Renal pelvis (tissue), 4 donors: ENCODE data around the gene BCAS3. TPM values are rescaled to one million over a fixed set of nuclear protein-coding genes. Genes with fewer than 3 reads are reported as not detected.
"Not testable (repeated sequence)": the region's sequence is repeated elsewhere in the genome, so short reads cannot be mapped to it uniquely, and the experiment has no call there.

Experiments used
- DNase-seq: peaks from one replicate; pipeline ENCODE4 v3.0.0-alpha.2; 2013
- polyA plus RNA-seq, 3 donors: library from polyadenylated mRNA; unstranded; fragments of 120-200 nt; gene quantifications; one replicate each; pipeline ENCODE4 v1.2.1, GENCODE V29; 2013; ENCODE audit not compliant: insufficient read length in 3 of 3

BCAS3 gene
- polyA plus RNA-seq, 3 donors: 30.1 to 34.5 (median 32.6) TPM

DNA sequence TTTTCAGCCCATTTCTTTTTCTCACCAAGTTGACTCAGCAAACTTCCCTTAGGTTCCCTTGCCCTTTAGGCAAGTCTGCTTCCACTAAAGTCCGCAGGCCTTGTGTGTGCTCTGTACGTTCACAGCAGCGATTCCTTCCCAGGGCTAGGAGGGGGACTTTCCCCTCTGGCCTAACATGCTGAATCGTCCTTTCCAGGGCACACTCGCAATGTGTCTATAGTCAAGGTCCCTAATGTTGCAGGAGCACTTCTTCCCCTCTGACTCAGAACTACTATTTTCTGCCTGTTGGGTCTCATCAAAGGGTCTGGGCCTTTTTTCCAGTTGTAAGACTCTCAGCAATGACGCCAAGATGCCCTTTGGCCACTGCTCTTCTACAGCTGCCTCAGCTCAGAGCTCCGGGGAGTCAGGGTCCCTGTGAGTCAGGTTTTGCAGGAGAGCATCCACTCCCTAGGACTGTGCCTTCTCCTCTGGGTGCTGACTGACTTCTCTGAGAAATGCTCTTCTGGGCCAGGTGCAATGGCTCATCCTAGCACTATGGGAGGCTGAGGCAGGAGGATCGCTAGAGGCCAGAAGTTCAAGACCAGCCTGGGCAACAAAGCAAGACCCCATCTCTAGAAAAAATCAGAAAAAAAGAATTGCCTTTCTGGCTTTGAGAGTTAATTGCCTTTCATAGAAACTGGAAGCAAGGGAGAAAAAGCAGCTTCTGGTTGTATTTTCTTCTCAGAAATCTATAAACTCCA lies 657.6 kb downstream of the BCAS3 start:
- DNase-seq: no peak

DNA sequence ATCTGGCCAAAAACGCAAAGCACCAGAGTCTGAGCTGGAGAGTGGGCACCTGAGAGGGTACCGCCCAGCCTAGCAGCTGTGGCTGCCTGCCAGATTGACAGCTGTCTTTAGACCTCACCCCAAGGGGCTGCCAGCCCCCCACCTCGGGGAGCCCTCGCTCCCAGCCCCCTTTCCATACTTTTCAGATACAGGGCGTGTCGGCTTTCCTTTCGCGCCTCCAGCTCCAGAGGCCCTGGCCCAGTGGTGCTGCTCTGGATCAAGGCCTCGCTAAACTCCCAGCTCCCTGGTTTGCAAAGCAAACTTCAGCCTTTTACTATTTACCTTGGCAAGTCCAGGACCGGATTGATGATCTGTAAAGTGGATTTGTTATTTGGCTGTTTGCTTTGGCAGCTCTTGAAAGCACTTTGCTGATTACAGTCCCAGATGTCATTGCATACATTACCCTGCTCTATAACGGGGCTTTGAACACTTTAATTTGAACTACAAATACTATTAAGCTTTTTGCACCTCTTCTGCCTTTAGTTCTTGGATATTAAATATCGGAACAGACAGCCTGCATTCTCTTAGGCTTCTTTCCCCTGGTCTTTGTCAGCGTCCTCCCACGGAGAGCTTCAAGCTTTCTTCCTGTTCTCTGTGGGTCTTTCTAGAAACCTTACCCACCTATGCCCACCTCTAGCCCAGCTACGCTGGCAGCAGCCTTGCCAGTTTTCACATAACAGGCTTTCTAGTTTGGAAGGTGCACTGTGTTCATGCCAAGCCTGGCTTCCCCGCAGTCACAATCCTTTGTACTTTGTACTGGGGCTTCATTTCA lies 658.4 kb downstream of the BCAS3 start:
- no peak for DNase-seq

DNA sequence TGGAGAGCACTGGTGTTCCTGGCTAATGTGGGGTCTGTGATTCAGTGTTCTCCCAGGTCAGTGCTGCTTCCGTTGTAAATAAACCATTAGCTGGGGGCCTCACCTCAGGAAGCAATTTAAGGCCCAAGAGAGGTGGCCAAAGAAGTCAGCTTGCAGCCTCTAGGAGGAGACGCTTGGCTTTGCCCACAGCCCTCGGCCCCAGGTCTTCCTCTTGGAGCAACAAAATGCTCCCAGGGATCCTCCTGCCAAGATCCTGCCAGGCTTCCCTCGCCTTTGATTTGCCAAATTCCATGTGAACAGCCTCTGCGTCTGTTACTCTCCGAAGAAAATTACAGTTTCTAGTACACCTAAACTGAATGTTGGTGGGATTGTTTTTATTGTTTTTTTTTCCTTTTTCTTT lies 659.6 kb downstream of the BCAS3 start:
- no peak for DNase-seq

DNA sequence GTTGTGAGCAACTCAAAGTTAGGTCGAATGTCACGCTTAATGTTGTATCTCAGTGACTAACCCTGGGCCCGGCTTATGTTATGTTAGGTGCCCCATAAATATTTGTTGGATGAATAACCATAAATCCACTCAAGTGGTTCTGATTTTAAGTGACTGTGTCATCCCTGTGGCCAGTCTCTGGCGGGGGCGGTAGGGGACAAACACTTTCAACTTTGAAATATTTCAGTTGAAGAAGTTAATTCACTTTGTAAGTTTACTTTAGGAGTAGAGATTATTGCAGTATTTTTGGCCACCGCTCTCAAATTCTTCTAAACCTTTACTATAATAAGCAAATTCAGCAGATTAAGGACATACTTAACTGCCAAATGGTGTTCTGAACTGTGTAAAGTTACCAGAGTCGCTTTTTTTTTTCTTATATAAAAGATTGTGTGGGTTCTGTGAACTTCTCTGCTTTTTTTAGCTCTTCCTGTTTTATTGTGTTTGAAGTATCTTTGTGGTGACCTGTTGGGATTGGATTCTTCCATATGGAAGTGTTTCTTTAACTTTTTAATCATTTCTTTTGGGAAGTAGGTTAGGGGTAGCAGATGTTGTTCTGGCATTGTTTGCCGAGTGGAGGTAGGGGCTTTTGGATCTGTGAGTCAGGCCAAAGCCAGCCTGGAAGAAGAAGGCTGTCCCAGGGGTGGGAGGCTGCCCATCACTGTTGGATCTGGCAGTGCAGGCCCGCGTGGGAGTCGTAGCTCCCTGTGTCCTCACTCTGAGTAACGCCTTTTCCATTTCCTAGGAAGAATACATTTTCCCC lies 660.5 kb downstream of the BCAS3 start:
- DNase-seq: no peak

DNA sequence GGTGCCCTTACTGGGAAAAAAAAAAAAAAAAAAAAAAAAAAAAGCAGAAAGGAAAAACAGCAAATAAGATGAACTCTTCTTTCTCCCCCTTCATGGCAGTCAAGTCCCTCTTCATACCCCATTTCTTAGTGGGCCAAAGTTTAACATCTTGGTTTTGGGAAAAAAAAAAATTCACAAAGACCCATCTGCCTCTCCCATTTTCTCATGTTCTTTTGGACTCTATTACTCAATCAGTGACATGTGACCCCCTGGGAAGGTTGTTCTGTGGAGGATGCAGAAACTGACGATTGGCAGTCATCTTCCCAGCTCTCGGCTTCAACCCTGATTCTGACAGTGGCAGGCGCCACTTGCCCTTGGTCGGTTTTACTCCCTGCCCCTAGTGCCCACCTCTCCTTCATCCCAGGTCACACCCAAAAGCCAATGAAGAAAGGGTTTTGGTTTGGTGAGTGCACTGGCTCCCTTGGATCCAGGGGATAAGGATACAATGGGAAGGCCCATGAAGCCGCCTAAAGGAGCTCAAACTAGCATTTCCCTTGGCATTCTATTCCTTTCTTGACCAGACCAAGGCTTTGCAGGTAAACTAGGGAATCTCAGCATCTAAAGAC lies 661.3 kb downstream of the BCAS3 start:
- no peak for DNase-seq

DNA sequence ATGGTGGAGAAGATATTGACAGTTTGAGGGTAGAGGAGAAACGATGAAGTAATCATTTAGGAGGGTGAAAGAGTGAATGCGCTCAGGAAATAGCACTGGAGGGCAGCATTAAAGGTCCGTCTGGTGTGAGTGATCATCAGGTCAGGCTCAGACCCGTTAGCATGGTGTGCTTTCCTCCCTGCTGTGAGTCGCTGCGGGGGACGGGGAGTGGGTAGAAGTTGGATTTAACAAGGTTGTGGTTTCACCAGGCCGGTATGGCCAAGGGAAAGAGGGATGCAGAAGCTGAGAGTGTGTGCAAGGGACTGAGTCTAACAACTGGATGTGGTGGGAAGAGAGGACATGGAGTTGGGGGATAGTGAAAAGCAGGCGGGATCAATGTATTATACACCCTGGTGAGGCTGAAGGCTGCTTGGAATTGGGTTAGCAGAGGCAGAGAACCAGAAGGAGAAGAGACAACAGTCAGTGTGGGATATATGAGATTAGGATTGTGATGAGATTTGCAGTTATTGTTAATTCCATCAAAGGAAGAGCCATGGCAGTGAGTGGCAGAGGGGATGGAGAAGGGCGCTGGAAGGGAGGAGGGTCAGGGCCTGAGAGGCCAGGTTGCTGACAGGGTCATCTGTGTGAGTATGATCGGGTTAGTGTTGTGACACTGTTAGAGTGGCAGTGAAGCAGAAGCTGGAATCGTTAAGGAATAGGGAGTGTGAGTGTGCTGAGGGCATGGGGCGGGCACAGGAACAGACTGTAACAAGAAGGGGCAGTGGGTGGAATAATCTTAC lies 663.0 kb downstream of the BCAS3 start:
- no peak for DNase-seq

DNA sequence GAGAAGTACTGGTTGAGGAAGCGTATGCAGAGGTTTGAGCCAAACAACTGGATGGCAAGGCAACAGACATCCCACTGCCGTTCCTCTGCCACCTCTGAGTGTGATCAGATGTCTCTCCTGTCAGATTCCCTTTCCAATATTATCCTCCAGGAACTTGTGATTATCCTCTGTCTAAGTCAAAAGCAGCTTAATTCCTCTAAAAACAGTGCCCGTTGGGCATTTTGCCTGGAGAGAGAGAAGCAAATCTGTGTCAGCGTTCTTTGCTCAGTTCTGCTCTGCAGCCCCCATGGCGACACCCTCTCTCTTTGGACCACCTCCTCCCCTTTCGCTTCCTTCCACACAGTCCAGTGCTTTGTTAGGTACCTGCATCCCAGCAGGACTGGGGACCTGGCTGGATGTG lies 665.9 kb downstream of the BCAS3 start:
- DNase-seq: no peak

DNA sequence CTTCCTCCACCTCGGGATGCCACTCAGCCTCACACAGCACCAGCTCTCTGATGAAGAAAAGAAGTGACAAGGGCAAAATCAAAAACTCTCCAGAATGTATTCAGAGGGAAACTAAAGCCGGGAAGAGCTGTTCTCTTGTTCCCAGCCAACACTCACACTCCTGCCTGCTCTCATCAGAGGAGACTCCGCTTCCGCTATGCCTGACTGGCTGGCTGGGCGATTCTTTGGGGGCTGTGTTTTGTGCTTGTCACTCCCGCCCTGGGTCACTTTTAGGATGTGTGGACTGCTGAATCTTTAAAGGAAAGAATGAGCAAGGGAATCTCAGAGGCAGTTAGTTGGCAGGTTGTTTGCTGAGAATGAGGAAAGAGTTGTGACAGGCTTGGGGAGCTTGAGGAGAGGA lies 667.4 kb downstream of the BCAS3 start:
- DNase-seq: no peak

DNA sequence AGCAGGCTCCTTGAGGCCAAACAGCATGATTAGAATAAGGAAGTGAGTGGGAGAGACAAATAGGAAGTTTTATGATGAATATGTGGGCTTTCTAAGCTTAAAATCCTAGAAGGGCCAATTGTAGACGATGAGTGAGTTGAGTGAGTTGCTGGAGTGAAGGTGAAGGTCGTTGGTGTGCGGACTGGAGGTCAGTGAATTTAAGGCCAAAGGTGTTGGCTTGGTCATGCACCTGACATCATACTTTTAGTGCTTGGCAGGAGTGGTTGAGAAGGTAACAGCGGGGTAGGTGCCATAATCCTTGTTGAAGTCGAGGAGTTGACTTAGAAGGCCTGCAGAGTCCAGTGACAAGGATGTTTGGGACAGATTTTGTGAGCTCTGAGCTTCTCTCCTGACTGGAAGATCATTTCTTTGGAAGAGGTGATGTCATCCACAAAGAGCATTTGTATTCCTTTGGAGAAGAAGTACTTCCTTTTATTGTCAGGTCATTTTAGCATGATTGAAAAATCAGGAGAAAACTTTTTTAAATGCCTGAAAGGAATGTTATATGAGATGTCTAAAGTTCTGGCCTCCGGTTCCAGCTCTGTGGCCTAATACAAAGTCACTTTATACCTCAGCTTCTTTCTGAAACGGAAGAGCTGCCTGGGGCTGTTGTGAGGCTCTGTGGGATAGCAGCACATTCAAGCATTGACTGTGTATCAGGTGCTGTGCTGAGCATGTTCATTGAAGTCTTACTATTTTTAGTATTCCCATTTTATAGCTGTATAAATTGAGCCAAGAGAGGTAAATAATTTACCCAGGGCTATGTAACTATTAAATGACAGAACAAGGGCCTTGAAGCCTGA lies 668.4 kb downstream of the BCAS3 start:
- no peak for DNase-seq

DNA sequence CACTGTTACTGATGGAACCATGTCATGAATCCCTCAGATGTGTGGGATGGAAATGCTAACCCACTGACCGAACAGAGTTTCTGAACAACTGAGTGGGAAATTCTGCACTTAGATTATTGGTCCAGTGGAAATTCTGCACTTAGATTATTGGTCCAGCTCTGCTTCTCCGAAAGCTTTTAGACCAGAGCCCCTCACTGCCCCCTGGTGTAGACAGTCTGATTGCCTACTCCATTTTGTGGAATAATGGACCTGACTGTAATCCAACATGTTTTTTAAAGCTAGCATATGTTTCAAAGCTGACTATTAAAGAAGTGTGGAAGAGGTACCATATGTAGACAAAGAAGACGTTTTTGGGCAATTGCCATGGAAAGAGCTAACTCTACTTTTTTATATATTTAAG lies 671.7 kb downstream of the BCAS3 start:
- DNase-seq: no peak

DNA sequence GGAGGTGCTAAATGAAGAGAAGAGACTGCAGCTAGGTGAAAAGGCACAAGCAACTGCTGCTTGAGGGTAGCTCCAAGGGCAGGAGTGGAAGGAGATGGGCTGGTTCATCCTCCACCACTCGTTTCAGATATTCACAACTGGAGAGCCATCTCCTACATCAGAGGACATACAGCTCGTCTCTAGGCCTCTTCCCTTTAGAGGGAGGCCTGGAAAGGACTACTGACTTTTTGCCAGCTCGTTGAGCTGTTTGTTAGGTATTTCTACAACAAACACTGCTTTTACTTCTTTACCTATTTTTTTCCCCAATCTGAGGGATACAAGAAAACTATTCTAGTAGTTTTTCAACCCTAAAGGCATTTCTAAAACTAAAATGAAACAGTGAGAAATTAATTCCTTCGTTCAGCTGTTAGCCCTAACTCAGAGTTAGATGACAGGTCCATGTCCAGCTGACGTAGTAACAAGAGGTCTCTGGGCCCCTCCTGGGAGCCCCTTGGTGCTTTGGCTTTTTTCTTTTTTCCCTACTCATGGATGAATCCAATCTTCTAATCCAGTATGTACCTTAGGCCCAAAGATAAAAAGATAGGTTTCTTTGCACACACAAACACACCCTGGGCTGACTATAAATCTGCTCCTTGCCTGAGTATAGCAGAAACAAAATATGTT lies 674.2 kb downstream of the BCAS3 start:
- DNase-seq: no peak

DNA sequence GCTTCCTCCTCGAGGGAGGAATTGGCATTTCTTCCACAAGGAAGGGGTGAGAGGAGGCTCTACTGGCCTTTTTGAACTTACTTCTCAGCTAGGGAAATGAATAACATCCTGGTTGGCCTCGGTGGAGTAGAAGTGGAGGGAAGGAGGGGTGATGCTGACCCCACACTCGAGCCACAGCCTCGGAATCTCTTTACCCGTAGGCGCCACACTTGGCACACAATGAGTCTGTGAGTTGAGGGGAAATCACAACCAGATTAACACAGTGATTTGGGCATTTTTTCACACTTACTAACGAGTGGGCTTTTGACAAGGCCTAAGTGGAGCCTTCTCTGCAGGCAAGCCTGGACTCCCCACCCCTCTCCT lies 674.7 kb downstream of the BCAS3 start:
- DNase-seq: no peak

DNA sequence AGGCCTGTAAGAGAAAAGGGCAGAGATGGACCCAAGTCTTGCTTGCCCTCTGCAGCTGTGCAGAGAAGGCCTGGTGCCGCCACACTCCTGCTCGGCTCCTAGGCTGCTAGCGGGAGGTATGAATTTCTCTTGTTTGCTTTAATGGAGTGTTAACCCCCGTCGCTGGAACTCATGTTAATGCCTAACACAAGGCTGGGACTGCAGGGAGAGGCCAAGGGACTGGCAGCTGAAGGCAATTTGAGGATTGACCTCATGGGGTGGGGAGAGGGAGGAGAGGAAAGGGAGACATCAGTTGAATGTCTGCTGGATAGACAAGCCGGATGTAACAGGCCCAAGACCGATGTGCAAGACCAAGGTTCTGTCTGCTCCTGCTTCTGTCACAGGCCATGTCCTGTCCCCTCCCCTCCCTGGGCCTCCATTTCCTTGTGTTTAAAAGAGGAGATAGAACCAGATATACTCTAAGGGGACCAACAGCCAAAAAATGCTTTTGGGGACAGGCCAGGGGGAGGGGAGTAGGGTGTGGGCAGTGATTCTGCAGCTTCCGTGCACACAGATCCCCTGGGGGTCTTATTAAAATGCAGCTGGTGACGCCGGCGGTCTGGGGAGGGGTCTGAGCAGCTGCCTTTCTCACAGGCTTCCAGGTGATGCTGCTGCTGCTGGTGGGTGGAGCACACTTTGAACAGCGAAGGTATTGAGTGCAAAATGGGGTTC lies 675.3 kb downstream of the BCAS3 start:
- no peak for DNase-seq

DNA sequence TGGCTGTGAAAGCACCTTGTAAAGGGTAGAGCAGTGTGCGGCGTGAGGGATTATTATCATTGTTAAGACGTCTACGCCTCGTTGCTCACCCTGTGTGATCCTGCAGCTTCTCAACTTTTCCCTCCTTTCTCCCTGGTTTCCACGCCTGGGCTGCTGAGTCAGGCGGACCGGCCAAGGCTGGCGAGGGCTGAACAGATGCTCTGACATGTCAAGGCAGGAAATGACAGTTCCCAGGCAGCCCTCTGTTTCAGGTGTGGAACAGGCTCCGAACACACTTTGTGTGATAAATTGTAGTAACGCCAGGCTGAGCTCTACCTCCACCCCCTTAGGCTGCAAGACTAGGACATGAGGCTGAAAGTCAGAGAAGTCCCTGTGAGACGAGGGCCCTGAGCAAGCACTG lies 676.0 kb downstream of the BCAS3 start:
- DNase-seq: no peak

DNA sequence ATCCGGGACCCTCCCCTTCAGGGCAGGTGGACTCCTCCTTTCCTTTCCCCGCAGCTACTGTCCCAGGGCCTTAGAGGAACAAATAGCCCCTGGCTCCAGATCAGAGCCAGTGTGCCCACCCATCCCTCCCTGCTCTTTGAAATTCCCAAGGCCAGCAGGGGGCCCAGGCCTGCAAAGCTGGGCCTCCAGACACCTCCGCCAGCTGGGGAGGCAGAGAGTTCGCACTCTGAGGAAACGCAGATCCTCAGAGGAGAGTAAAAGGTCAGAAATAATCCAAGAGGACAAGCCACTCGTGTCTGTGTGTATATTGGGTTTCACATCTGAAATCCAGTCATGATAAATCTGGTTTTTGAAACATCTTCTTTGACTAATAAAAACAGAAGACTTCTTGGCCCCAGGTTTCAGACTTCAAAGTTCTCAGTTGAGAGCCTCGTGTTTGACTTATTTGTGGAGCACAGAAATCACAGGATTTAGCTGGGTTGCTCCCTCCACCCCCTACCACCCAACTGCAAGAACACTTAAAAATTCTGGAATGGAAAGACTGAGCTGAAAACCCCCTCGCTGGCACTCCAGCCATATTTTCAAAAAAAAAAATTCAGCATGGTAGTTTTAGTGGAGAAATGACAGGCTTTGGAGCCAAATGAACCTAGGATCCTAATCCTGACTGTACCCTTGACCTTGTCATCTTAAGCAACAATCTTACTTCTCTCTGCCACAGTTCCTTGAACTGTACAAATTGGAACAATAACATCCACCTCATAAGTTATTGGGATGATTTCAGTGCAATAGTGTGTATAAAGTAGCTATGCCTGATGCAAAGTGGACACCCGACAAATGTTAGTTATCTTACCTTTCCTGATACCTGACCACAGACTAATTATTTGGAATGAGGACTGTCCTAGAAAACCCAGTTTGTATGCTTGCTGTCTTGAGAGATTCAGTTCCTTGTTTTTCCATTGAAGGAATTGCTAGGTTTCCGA lies 677.5 kb downstream of the BCAS3 start:
- DNase-seq: no peak

DNA sequence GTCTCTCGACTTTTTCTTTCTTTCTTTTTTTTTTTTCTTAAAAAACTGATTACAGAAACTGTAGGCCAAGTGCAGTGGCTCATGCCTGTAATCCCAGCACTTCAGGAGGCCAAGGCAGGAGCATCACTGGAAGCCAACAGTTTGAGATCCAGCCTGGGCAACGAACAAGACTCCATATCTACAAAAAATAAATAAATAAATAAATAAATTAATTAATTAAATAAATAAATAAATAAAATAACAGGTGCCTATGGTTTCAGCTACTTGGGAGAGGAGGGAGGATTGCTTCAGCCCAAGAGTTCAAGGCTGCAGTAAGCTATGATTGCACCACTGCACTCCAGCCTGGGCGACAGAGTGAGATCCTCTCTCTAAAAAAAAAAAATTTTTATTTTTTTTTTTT lies 679.4 kb downstream of the BCAS3 start:
- not testable (repeated sequence) for DNase-seq

DNA sequence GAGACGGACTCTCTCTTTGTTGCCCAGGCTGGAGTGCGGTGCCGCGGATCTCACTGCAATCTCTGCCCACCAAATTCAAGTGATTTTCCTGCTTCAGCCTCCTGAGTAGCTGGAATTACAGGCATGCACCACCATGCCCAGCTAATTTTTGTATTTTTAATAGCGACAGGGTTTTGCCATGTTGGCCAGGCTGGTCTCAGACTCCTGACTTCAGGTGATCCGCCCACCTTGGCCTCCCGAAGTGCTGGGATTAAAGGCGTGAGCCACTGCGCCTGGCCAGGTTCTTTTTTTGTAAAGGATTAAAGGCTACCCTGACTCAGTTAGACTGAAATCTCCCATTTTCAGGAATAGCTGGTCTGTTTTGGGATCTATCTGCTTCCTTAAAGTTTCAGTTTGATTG lies 681.9 kb downstream of the BCAS3 start:
- not testable (repeated sequence) for DNase-seq
